ENCODE results near the gene COL4A6.

COL4A6 gene

GRCh38 chrX:108268434-108269080, 169.7 kb downstream of the COL4A6 start:
- DNase-seq, result no peak

- no peak for DNase-seq
Measured at GRCh38 chrX:108267557-108267956, 170.7 kb downstream of the COL4A6 start.

- no peak for DNase-seq
Measured at GRCh38 chrX:108264376-108264775, 173.8 kb downstream of the COL4A6 start.

GRCh38 chrX:108261549-108262203, 176.5 kb downstream of the COL4A6 start:
- DNase-seq, result no peak

GRCh38 chrX:108257556-108257955, 180.7 kb downstream of the COL4A6 start:
- DNase-seq, result no peak

- DNase-seq, result no peak
Measured at GRCh38 chrX:108254636-108255035, 183.6 kb downstream of the COL4A6 start.

- DNase-seq, result no peak
Measured at GRCh38 chrX:108250654-108251579, 187.3 kb downstream of the COL4A6 start.

GRCh38 chrX:108246304-108246954, 191.8 kb downstream of the COL4A6 start:
- DNase-seq, result no peak

GRCh38 chrX:108245462-108245861, 192.8 kb downstream of the COL4A6 start:
- DNase-seq, result no peak

GRCh38 chrX:108235986-108236385, 202.2 kb downstream of the COL4A6 start:
- DNase-seq, result no peak

GRCh38 chrX:108230574-108230973, 207.6 kb downstream of the COL4A6 start:
- DNase-seq, result no peak

GRCh38 chrX:108224727-108225621, 213.2 kb downstream of the COL4A6 start:
- DNase-seq, result no peak

- no peak for DNase-seq
Measured at GRCh38 chrX:108224218-108224617, 214.0 kb downstream of the COL4A6 start.

- DNase-seq, result no peak
Measured at GRCh38 chrX:108223585-108223984, 214.6 kb downstream of the COL4A6 start.

GRCh38 chrX:108221301-108221864, 216.8 kb downstream of the COL4A6 start:
- DNase-seq, result no peak

- no peak for DNase-seq
Measured at GRCh38 chrX:108219949-108220601, 218.1 kb downstream of the COL4A6 start.

GRCh38 chrX:108217876-108218275, 220.3 kb downstream of the COL4A6 start:
- no peak for DNase-seq

GRCh38 chrX:108216919-108217571, 221.2 kb downstream of the COL4A6 start:
- no peak for DNase-seq

GRCh38 chrX:108216405-108216804, 221.8 kb downstream of the COL4A6 start:
- DNase-seq, result no peak

GRCh38 chrX:108211301-108211700, 226.9 kb downstream of the COL4A6 start:
- DNase-seq, result no peak

Measured in stimulated activated CD8-positive, alpha-beta memory T cell treated with anti-CD3 and anti-CD28 coated beads, Interleukin-4, amount 100 ng/mL, for 48 hours (primary cell).